Mesothelial cell of epicardium (in vitro differentiated cells): Measurements from ENCODE around the gene ALKBH3. TPM values are rescaled to one million over a fixed set of nuclear protein-coding genes. Genes with fewer than 3 reads are reported as not detected.

Experiments
- DNase-seq, 2 experiments: peaks; one replicate each; pipeline ENCODE4 v3.0.0; 2021; ENCODE audit warnings: low spot score in 2 of 2; ENCODE audit not compliant: unreplicated experiment in 2 of 2
- H3K27ac Mint-ChIP-seq: 2 replicates; pipeline ENCODE4 v1.8.0; 2021; ENCODE audit warnings: mixed read lengths
- H3K27me3 Mint-ChIP-seq: 2 replicates; pipeline ENCODE4 v1.8.0; 2021; ENCODE audit warnings: low read depth, mixed read lengths
- H3K36me3 Mint-ChIP-seq: 2 replicates; pipeline ENCODE4 v1.8.0; 2021; ENCODE audit warnings: mixed read lengths
- H3K4me1 Mint-ChIP-seq: 2 replicates; pipeline ENCODE4 v1.8.0; 2021; ENCODE audit warnings: mixed read lengths
- H3K4me3 Mint-ChIP-seq: 2 replicates; pipeline ENCODE4 v1.8.0; 2021; ENCODE audit warnings: mild to moderate bottlenecking, moderate library complexity, mixed read lengths
- H3K9me3 Mint-ChIP-seq: 2 replicates; pipeline ENCODE4 v1.8.0; 2021; ENCODE audit warnings: mixed read lengths
- total RNA-seq: library from RNA; stranded (reverse); gene quantifications from 3 replicates; pipeline ENCODE4 v1.2.1, GENCODE V29; 2021
- TF ChIP-seq, protein P1 (sequence below): fragments of 200-600 bp; sonication (generic); IDR thresholded peaks from one replicate; pipeline ENCODE4 v1.5.0; 2021; ENCODE audit warnings: antibody characterized with exemption; ENCODE audit not compliant: unreplicated experiment

ALKBH3 gene
- total RNA-seq, 1 donor from 2014 or later, result 24.3 TPM

DNA sequence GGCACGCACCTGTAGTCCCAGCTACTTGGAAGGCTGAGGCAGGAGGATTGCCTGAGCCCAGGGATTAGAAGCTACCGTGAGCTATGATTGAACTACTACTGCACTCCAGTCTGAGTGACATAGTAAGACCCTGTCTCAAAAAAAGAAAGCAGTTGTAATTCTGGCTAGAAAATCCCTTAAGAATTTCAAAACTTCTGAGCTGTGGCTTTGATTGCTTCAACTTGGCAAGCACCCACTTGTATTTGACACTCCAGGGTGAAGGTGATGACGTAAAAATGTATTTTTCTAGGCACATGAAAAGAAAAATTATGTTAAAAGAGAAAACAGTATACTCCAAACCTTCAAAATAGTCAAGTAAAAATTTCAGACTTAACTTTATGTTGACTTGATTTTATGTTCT lies 23.6 kb upstream of the ALKBH3 start:
- TF ChIP-seq, protein P1, sequence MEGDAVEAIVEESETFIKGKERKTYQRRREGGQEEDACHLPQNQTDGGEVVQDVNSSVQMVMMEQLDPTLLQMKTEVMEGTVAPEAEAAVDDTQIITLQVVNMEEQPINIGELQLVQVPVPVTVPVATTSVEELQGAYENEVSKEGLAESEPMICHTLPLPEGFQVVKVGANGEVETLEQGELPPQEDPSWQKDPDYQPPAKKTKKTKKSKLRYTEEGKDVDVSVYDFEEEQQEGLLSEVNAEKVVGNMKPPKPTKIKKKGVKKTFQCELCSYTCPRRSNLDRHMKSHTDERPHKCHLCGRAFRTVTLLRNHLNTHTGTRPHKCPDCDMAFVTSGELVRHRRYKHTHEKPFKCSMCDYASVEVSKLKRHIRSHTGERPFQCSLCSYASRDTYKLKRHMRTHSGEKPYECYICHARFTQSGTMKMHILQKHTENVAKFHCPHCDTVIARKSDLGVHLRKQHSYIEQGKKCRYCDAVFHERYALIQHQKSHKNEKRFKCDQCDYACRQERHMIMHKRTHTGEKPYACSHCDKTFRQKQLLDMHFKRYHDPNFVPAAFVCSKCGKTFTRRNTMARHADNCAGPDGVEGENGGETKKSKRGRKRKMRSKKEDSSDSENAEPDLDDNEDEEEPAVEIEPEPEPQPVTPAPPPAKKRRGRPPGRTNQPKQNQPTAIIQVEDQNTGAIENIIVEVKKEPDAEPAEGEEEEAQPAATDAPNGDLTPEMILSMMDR, result no peak
- H3K9me3 Mint-ChIP-seq, result peaks cover 17% of the 10 kb centered on the region
- H3K4me3 Mint-ChIP-seq, result no peak overlapping the region
- H3K27me3 Mint-ChIP-seq, result no peaks in the 10 kb centered on the region
- H3K36me3 Mint-ChIP-seq, result peaks cover 27% of the 10 kb centered on the region
- DNase-seq, result no peak
- H3K27ac Mint-ChIP-seq, result no peak overlapping the region
- H3K4me1 Mint-ChIP-seq, result no peaks in the 10 kb centered on the region

DNA sequence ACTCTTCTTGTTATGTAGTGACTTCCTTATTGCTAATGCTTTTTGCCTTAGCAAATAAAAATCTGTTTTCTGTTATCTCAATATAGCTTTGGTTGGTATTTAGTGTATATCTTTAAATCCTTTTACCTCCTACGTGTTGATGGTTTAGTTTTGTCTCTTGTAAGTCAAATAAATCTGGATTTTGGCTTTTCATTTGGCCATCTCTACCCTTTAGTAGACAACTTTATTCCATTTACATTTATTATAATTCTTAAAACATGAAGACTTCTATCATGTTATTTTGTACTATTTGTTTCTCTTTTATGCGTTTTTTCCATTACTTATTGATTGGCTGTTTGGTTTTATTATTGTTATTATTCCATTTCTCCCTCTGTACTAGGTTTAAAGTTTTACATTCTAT lies 19.5 kb upstream of the ALKBH3 start:
- Mint-ChIP-seq H3K27ac (no peak overlapping the region), H3K4me1 (no peaks in the 10 kb centered on the region), H3K27me3 (no peaks in the 10 kb centered on the region), H3K4me3 (no peak overlapping the region), H3K36me3 (peaks cover 22% of the 10 kb centered on the region), H3K9me3 (peaks cover 21% of the 10 kb centered on the region)
- DNase-seq, result no peak
- TF ChIP-seq, protein P1, result no peak

DNA sequence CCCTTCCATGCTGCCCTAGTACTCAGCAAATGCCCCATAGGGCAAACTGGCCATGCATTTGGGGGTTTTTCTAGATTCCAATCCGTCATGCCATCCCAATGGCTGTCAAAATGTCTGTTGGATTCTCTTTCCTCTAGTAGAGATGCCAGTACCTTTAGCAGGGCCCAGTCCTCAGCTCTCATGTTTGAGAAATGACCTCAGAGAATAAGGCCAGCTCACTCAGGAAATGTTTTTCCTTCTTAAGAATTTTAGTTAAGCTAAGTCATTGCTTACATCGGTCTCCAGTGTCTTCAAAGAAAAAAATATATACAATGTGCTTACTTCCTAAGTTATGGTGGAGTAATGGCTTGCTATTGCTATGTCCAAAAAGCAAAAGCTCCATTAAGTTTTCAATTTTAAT lies 14.1 kb upstream of the ALKBH3 start:
- no peaks in the 10 kb centered on the region for H3K4me1 Mint-ChIP-seq
- H3K36me3 Mint-ChIP-seq, result peaks cover 5% of the 10 kb centered on the region
- H3K27me3 Mint-ChIP-seq, result peaks cover 36% of the 10 kb centered on the region
- DNase-seq, result no peak
- H3K4me3 Mint-ChIP-seq, result no peak overlapping the region
- TF ChIP-seq, protein P1, result no peak
- peaks cover 8% of the 10 kb centered on the region for H3K9me3 Mint-ChIP-seq
- no peak overlapping the region for H3K27ac Mint-ChIP-seq

DNA sequence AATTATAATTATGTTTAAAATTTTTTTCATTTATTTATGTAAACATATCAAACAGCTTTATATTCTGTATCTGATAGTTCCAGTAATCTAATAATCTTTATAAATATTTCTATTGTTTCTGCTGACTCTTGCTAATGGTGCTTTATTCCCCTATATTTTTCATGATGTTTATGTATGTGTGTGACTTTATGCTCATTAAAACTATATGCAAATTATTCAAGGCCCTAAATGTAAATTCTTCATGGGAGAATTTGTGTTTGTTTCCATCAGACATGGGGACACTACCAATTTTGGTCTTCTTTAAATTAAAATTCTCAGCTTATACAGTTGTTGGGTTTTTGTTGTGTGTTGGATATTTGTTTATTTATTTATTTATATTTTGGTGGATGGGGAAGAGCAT lies 13.7 kb upstream of the ALKBH3 start:
- no peak for DNase-seq
- Mint-ChIP-seq H3K9me3 (peaks cover 7% of the 10 kb centered on the region), H3K4me3 (no peak overlapping the region), H3K36me3 (peaks cover 4% of the 10 kb centered on the region), H3K27ac (no peak overlapping the region), H3K27me3 (peaks cover 38% of the 10 kb centered on the region), H3K4me1 (no peaks in the 10 kb centered on the region)
- TF ChIP-seq, protein P1, result no peak

DNA sequence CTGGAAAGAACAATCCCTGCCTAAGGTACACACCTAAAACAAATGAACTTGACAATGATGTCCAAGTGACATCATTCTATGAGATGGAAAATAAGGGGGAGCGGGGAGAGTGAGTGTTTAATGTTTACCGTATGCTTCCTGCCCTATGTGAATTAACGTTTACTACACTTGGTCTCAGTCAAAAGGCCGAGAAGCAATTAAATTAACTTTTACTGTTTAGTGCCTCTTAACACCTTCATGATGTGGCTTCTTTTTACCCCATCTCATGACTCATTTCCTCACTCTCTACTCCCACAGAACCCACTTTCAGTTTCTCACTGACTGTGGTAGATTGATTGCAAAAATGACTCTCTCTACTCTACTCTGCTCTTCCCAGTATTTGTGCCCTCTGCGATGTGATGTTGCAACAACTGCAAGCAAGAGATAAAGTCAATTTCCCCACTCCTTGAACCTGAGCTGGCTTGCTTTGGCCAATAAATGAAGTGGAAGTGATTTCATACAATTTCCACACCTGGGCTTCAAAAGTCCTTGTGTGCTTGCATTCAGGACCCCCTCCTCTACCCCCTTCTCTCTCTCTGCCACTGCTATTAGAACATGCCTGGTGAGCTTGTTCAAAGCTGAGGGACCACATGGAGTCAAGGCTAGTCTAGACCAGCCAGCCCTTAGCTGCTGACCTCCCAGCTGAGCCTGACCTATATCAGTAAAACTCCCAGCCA lies 11.6 kb upstream of the ALKBH3 start:
- no peaks in the 10 kb centered on the region for H3K4me1 Mint-ChIP-seq
- no peaks in the 10 kb centered on the region for H3K36me3 Mint-ChIP-seq
- DNase-seq, result no peak
- TF ChIP-seq, protein P1, result no peak
- no peak overlapping the region for H3K27ac Mint-ChIP-seq
- H3K27me3 Mint-ChIP-seq, result peaks cover 59% of the 10 kb centered on the region
- peaks cover 3% of the 10 kb centered on the region for H3K9me3 Mint-ChIP-seq
- H3K4me3 Mint-ChIP-seq, result no peak overlapping the region

DNA sequence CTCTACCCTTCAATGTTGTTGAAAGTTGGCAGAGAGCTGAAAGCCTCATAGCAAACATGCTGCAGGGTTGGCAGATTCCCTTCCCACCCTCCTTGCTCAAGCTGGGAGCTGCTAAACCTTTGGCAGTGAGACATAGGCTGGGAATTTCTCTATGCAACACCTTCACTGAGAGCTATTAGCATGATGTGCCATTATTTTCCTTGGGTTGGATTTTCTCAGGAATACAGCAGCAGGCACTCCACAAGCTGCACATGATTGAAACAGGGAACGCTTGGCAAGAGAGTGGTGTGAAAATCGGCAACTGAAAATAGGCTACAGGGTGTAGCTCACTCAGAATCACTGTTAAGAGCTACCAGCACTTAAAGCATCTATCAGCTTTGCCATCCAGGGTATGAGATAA lies 9.6 kb upstream of the ALKBH3 start:
- no peak overlapping the region for H3K27ac Mint-ChIP-seq
- H3K4me1 Mint-ChIP-seq, result no peaks in the 10 kb centered on the region
- peaks cover 3% of the 10 kb centered on the region for H3K9me3 Mint-ChIP-seq
- H3K36me3 Mint-ChIP-seq, result no peaks in the 10 kb centered on the region
- TF ChIP-seq, protein P1, result no peak
- H3K4me3 Mint-ChIP-seq, result no peak overlapping the region
- H3K27me3 Mint-ChIP-seq, result peaks cover 75% of the 10 kb centered on the region
- DNase-seq, result no peak
